C4-2B (cell line): ENCODE results near the gene TMEM131L.

Experiments used
- H3K27ac ChIP-seq: fragments of 450-650 bp; 2 replicates; pipeline ENCODE4 v1.5.1; 2017
- ZFX ChIP-seq: fragments of 450-650 bp; IDR thresholded peaks from 2 replicates; pipeline ENCODE4 v1.6.1; 2017
- TF ChIP-seq, protein P1 (sequence below): fragments of 450-650 bp; conservative IDR thresholded peaks from 2 replicates; pipeline ENCODE4 v1.5.1; 2017; ENCODE audit warnings: mild to moderate bottlenecking

TMEM131L gene

DNA sequence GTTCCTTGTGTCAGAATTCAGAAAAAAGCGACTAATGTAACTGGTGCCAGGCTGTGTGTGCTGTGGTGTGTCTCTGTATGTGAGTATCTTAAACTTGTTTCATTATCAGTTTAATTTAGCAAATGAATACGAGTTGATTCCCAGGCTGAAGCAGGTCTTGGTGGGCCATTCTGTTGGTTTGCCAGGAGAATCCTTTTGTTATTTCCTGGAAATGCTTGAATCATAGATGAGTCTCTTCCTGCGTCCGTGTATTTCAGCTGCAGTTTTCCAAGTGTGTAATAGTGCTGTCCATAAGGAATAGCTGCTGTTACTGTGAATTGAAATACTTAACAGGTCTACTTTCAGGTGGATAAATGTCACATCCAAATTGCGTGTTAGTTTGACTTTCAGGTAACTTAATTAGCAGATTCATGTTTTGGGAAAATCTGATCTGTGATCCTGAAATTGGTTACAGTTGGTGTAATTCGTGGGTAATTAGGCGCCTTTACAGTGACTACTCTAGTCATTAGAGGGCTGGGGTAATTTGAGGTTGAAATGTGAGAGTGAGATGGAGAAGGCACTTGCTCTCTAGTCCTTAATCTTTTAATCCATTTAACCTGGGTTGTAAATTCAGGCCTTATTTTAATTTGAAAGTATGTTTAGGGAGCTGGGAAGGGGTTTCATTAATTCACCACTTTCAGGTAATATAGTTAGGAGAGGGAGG, 23.8 kb downstream of the TMEM131L start:
- no peak overlapping the region for H3K27ac ChIP-seq

DNA sequence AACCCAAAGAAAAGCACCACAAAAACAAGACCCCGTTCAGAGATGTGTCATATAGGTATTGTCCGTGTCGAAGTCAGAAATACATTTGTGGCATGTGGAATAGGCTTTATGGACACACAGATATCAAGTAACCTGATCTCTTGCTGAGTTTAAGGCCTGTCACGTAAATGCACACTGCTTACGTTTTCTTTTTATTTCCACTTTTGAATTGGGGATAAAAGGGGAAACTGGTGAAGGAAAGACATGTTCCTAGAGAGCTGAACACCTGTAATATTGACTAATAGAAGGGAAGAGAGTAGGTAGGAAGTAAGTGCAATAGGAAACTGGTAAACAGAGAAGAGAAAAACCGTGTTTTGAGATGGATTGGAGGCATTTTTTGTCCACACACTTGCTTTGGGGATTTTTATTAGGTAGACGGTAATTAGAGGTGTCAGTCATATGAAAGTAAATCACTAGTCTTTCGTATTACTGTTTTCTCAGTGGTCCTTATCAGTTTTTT, 24.9 kb downstream of the TMEM131L start:
- TF ChIP-seq, protein P1, sequence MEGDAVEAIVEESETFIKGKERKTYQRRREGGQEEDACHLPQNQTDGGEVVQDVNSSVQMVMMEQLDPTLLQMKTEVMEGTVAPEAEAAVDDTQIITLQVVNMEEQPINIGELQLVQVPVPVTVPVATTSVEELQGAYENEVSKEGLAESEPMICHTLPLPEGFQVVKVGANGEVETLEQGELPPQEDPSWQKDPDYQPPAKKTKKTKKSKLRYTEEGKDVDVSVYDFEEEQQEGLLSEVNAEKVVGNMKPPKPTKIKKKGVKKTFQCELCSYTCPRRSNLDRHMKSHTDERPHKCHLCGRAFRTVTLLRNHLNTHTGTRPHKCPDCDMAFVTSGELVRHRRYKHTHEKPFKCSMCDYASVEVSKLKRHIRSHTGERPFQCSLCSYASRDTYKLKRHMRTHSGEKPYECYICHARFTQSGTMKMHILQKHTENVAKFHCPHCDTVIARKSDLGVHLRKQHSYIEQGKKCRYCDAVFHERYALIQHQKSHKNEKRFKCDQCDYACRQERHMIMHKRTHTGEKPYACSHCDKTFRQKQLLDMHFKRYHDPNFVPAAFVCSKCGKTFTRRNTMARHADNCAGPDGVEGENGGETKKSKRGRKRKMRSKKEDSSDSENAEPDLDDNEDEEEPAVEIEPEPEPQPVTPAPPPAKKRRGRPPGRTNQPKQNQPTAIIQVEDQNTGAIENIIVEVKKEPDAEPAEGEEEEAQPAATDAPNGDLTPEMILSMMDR: no peak
- no peak for TF ChIP-seq ZFX
- no peak overlapping the region for H3K27ac ChIP-seq

More for the DNA sequence above, 23.8 kb downstream of the TMEM131L start:
- TF ChIP-seq ZFX: no peak
- TF ChIP-seq, protein P1: no peak

DNA sequence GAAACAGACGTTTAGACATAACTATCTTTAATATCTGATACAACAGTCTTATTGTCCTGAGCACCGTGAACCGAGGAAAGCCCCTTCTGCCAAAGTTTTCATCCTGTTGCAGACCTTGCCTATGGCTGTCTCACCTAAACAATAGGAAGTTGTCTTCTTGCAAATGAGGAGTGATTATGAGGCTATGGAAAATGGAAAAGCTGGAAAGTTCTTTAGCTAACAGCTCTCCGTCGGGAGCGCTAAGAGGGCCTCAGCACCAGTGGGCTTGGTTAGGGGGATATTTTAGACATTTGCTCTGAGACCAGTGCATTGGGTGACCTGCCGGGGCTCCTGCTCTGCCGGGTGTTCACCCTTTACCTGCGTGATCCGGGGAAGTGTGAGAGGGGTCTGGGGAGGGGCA, 28.4 kb downstream of the TMEM131L start:
- TF ChIP-seq ZFX: no peak
- TF ChIP-seq, protein P1: no peak
- H3K27ac ChIP-seq: no peak overlapping the region

DNA sequence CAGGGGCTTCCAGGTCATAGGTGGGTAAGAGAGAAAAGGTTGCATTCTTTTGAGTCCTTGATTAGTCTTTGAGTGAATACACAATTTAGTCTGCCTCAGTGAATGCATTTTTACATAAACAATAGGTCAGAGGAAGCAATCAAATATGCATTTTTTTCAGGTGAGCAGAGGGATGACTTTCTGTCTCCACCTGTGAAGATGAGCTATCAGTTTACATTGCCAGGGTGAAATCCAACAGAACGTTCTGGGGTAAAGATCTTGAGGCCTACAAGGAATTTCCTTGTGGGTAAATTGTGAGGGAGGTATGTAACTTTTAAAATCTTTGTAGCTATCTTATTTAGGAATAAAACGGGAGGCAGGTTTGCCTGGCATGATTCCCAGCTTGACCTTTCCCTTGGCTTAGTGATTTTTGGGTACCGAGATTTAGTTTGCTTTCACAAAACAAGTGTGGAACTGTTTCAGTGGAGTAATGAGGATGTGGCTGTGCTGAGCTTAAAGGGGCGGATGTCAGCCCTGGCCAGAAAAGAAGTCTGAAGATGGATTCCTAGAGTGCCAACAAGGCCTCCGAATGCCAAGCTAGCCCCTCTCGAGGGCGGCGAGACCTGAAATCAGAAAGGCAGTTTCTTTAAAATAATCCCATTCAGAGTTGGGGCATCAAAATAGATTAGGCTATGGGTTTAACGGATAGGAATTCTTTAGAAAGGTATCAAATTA, 29.5 kb downstream of the TMEM131L start:
- H3K27ac ChIP-seq: no peak overlapping the region
- TF ChIP-seq, protein P1: no peak

DNA sequence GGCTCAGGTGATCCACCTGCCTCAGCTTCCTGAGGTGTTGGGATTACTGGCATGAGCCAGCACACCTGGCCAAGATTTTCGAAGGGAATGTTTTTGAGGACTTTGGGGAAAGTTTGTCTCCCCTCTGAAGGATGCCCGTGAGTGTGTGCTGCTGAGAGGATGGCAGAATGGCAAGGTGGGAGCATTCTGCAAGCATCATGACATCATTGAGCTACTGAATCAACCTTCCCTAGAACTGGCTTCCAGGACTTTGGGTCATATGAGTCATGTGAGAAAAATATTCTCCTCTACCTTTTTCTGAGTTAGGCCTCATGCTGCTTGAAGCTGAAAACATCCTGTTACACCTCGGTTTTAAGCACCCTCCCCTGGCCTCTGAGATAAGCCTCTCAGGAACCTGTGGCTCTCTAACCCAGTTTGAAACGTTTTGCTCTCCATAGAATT, 31.0 kb downstream of the TMEM131L start:
- no peak overlapping the region for H3K27ac ChIP-seq

DNA sequence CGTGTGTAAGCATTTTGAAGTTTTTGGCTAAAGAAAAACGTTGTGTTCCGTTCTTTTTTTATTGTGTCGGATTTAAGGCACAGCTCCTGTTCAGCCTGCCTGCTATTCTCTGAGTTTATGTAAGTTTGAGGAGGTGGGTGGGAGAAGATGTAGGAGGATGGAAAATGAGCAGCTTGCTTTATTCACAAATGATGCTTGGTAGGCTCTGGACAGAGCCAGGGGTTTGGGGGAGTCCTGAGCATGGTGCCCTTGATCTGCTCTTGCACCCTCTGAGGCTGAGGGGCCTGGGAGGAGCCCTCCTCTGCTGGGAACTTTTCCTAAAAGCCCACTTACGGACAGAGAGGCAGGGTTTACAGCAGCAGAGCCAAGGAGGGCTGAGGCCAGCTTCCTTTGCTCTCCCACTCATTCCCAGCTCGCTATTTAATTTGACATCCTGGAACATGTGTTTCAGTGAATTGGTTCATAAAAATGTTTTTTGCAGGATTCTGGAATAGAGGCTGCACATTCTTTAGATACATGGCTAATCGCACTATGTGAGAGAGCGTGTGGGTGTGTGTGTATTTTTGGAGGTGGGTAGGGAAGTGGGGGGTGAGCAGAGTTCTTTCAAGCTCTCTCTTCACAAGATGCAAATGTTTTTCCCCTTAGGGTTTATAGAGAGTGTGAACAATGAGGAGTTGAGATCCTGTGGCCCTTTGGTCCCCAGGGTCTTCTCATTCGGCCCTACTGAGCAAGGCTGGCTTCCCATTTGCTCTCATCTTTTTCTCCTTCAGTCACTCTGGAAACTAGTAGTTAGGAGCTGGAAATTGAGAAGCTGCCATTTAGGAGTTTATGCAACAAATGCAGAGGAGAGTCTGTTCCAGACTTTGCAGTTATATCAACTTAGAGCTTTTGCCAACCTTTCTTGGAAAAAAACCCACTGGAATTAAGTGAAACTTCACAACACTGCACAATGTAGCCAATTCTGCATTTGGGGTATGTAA, 32.1 kb downstream of the TMEM131L start:
- H3K27ac ChIP-seq: no peak overlapping the region
- TF ChIP-seq ZFX: no peak
- TF ChIP-seq, protein P1: no peak

More for the DNA sequence above, 31.0 kb downstream of the TMEM131L start:
- no peak for TF ChIP-seq ZFX
- TF ChIP-seq, protein P1: no peak
